ENCODE results near the gene RBM15.

The RBM15 gene

GRCh38 chr1:110360431-110360830 lies 21.3 kb downstream of the RBM15 start:
- DNase-seq, result peak; percentile 41

GRCh38 chr1:110361856-110362255 lies 22.7 kb downstream of the RBM15 start:
- DNase-seq, result no peak

- DNase-seq, result no peak
Measured at GRCh38 chr1:110364221-110364620, 25.0 kb downstream of the RBM15 start.

GRCh38 chr1:110370827-110371226 lies 31.6 kb downstream of the RBM15 start:
- no peak for DNase-seq

GRCh38 chr1:110375490-110375889 lies 36.3 kb downstream of the RBM15 start:
- no peak for DNase-seq

- DNase-seq, result peak; percentile 66
Measured at GRCh38 chr1:110380672-110381283, 41.6 kb downstream of the RBM15 start.

- peak; percentile 3 for DNase-seq
Measured at GRCh38 chr1:110383251-110383990, 44.2 kb downstream of the RBM15 start.

- DNase-seq, result no peak
Measured at GRCh38 chr1:110384581-110385321, 45.6 kb downstream of the RBM15 start.

- no peak for DNase-seq
Measured at GRCh38 chr1:110385369-110385768, 46.2 kb downstream of the RBM15 start.

- no peak for DNase-seq
Measured at GRCh38 chr1:110387048-110387754, 48.0 kb downstream of the RBM15 start.

GRCh38 chr1:110390096-110390495 lies 50.9 kb downstream of the RBM15 start:
- DNase-seq, result no peak

GRCh38 chr1:110390692-110391245 lies 51.6 kb downstream of the RBM15 start, which contains the start of gene SLC16A4:
SLC16A4 (minus strand) TSS chr1:110391026; CDS start chr1:110389323, 1,703 bp downstream.
- DNase-seq, result no peak

- no peak for DNase-seq
Measured at GRCh38 chr1:110393286-110393685, 54.1 kb downstream of the RBM15 start.

GRCh38 chr1:110393691-110394492 lies 54.7 kb downstream of the RBM15 start:
- no peak for DNase-seq

GRCh38 chr1:110394493-110394820 lies 55.3 kb downstream of the RBM15 start:
- DNase-seq, result no peak
